ENCODE measurements around the gene NUDT3.
A peak's percentile ranks its signal among the peaks of the same experiment; 100 is the strongest.
"Not testable (repeated sequence)": the region's sequence is repeated elsewhere in the genome, so short reads cannot be mapped to it uniquely, and the experiment has no call there.

The NUDT3 gene

DNA sequence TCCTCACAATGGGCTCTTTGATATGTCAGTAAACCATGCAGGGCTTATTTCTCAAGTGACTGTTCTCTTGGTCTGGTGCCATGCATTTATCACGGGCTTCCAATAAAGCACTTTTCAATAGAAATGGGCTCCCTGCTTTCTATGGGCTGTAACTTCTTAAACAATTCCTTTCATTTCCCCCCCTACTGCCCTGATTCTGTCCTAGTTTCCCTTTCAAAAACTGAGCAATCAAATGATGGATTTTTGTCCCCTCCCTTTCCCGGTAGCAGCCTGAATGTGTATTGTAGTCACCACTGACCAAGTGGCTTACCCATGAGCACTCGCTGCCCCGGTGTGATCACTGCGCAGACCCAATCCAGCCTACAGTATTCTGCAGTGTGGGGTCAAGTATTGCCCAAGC, 19.5 kb upstream of the NUDT3 start:
- peaks cover 0 to 5% of the 10 kb centered on the region in 2 experiments for H3K4me1 ChIP-seq (ENCODE audit: control insufficient read depth in 1 of 2, insufficient read depth in 1 of 2, low read depth in 1 of 2, low read length in 1 of 2)
- H3K27ac ChIP-seq, result no peak overlapping the region
- H3K4me3 ChIP-seq (ENCODE audit: low read depth in 1 of 2, low read length in 1 of 2), result no peak overlapping the region
- no peaks in the 10 kb centered on the region for H3K9me3 ChIP-seq
- no peak for TF ChIP-seq CTCF (IDR thresholded peaks at IDR 0.05)
- no peaks in the 10 kb centered on the region for H3K27me3 ChIP-seq
- H3K36me3 ChIP-seq, result peaks cover 10% of the 10 kb centered on the region

DNA sequence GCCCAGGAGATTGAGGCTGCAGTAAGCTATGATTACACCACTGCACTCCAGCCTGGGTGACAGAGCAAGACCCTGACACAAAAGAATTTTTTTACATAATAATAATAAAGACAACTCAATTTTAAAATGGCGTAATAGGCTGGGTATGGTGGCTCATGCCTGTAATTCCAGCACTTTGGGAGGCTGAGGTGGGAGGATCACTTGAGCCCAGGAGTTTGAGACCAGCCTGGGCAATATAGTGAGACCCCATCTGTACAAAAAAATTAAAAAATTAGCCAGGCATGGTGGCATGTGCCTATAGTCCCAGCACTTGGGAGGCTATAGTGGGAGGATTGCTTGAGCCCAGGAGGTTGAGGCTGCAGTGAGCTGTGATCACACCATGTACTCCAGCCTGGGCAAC, 15.4 kb upstream of the NUDT3 start:
- H3K4me1 ChIP-seq (ENCODE audit: control insufficient read depth in 1 of 2, insufficient read depth in 1 of 2, low read depth in 1 of 2, low read length in 1 of 2); H3K9me3 ChIP-seq; H3K27me3 ChIP-seq; H3K4me3 ChIP-seq (ENCODE audit: low read depth in 1 of 2, low read length in 1 of 2); H3K27ac ChIP-seq; H3K36me3 ChIP-seq: not testable (repeated sequence)

DNA sequence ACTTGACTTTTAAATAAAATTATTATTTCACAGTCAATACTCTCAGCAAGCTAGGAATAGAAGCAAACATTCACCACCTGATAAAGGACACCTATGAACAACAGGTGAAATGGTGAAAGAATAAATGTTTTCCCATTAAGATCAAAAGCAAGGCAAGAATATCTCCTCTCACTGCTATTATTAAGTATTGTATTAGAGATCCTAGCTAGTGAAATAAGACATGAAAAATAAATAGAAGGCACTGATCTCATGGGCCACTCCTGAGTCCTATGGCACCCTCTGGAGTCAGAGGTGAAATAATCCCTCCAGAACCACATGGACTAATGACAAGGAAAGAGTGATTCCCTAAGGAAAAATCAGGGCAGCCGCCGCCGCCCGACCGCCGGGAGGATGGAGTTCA, 4.0 kb upstream of the NUDT3 start:
- Histone ChIP-seq H3K9me3 (no peaks in the 10 kb centered on the region), H3K27ac (no peak overlapping the region), H3K36me3 (no peaks in the 10 kb centered on the region), H3K4me3 (ENCODE audit: low read depth in 1 of 2, low read length in 1 of 2) (no peak overlapping the region), H3K4me1 (ENCODE audit: control insufficient read depth in 1 of 2, insufficient read depth in 1 of 2, low read depth in 1 of 2, low read length in 1 of 2) (peaks cover 19% of the 10 kb centered on the region in 2 experiments), H3K27me3 (no peaks in the 10 kb centered on the region)
- TF ChIP-seq CTCF (IDR thresholded peaks at IDR 0.05), result no peak

- Histone ChIP-seq H3K36me3 (no peaks in the 10 kb centered on the region), H3K4me3 (ENCODE audit: low read depth in 1 of 2, low read length in 1 of 2) (peak overlapping the region in 1 of 2 experiments; percentile 96)
These were observed 1.5 kb upstream of the NUDT3 start for GRCh38 chr6:34393966-34394305.

DNA sequence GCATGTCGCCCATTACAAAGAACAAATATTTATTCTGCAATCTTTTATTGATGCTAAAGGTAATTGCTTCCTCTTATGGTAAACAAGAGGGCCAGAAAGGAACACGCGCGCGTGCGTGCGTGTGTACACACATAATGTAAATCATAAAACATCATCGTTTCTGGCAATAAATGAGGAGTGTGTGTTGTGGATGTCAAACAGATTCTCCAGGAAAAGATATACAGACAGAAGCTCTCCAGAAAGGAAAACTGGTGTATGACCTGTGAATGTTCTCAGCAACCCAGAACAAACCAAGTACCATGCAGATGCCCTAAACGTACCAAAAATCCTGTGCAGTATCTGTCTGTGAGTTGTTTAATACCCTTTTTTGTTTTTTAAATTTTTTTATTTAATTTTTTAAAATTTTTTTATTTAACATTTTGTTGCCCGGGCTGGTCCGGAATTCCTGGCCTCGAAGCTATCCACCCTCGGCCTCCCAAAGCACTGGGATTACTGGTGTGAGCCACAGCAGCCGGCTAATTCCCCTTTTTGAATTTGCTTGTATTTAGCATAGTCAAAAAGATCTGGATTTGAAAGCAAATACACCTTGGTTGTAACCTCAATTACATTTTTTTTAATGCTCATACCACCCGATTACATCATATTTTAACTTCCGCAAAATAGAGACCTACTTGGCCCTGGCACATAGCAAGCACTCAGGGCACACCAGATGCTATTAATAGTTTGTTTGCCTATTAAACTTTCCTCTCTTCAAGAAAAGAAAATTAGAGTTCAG, 909 bp upstream of the NUDT3 start:
- no peaks in the 10 kb centered on the region for H3K36me3 ChIP-seq
- peak overlapping the region; percentile 99 for H3K27ac ChIP-seq
- H3K4me3 ChIP-seq (ENCODE audit: low read depth in 1 of 2, low read length in 1 of 2), result peak overlapping the region; percentile 93 to 96
- no peaks in the 10 kb centered on the region for H3K27me3 ChIP-seq
- H3K4me1 ChIP-seq (ENCODE audit: control insufficient read depth in 1 of 2, insufficient read depth in 1 of 2, low read depth in 1 of 2, low read length in 1 of 2), result peaks cover 35 to 37% of the 10 kb centered on the region in 2 experiments
- TF ChIP-seq CTCF (IDR thresholded peaks at IDR 0.05), result peak; percentile 9
- no peaks in the 10 kb centered on the region for H3K9me3 ChIP-seq

More at GRCh38 chr6:34393966-34394305, 1.5 kb upstream of the NUDT3 start:
- Histone ChIP-seq H3K9me3 (no peaks in the 10 kb centered on the region), H3K4me1 (ENCODE audit: control insufficient read depth in 1 of 2, insufficient read depth in 1 of 2, low read depth in 1 of 2, low read length in 1 of 2) (peaks cover 34 to 35% of the 10 kb centered on the region in 2 experiments), H3K27ac (peak overlapping the region; percentile 99), H3K27me3 (no peaks in the 10 kb centered on the region)
- TF ChIP-seq CTCF (IDR thresholded peaks at IDR 0.05), result no peak

DNA sequence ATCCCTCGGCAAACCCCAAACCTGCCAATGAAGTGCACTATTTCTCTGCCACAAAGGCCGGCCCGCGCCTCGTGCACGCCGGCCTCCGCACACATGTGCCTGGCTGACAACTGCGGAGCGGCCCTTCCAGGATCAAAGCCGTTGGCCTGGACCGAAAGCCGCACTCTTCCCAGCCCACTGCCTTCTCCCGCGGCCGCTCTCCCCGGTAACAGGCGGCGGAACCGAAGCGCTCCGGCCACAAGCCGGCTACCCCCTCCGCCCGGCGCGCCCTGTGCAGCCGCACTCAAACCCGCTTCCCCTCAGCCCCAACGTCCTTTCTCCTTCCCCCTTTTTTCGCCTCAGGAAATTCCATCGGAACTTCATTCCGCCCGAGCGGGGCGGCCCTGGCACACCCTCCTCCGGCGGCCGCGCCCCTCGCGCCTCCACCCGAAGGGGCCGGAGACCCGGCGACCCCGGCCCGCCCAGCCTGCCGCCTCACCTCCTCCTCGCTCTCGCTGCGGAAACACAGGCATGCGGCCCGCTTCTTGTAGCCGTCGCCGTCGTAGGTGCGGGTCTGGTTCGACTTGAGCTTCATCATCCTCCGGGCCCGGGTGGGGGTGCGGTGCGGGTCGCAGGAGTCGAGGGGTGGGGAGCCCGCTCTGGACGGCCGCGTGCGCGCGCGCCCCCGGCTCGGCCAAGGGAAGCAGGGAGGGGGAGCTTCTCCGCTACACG, 528 bp downstream of the NUDT3 start:
- Histone ChIP-seq H3K4me1 (ENCODE audit: control insufficient read depth in 1 of 2, insufficient read depth in 1 of 2, low read depth in 1 of 2, low read length in 1 of 2) (peaks cover 35 to 40% of the 10 kb centered on the region in 2 experiments), H3K27me3 (no peaks in the 10 kb centered on the region), H3K36me3 (no peaks in the 10 kb centered on the region), H3K9me3 (no peaks in the 10 kb centered on the region), H3K27ac (peak overlapping the region; percentile 99), H3K4me3 (ENCODE audit: low read depth in 1 of 2, low read length in 1 of 2) (peak overlapping the region; percentile 93 to 96)
- no peak for TF ChIP-seq CTCF (IDR thresholded peaks at IDR 0.05)
